HEK293 (cell line): ENCODE results near the gene C19orf33.

ENCODE experiments used
- CTCF ChIA-PET: fragments of 350-600 bp; formaldehyde crosslinking; extraction: SDS; loops from one replicate; lab custom pipeline; 2021; ENCODE audit warnings: antibody characterized with exemption; lab: Yijun Ruan, JAX
- POLR2A ChIA-PET: fragments of 300-600 bp; formaldehyde crosslinking; extraction: SDS; loops from one replicate; lab custom pipeline; 2020; ENCODE audit warnings: antibody characterized with exemption, inconsistent platforms; lab: Yijun Ruan, JAX
- H3K27ac ChIP-seq: fragments of 200-500 bp; sonication (Bioruptor generic); 2 replicates; pipeline ENCODE4 v1.5.1; 2014; ENCODE audit warnings: low read depth, low read length, control low read depth, inconsistent platforms; ENCODE audit errors: extremely low read depth
- H3K36me3 ChIP-seq, 2 experiments: fragments of 200-500 bp in 1 of 2; sonication (Bioruptor generic) in 1 of 2; 1 replicate in 1 of 2; 2 replicates in 1 of 2; pipeline ENCODE4 v1.5.1; 2014 to 2017; ENCODE audit warnings: inconsistent platforms in 2 of 2, low read length in 2 of 2; ENCODE audit not compliant: control insufficient read depth in 2 of 2, insufficient read depth in 1 of 2
- H3K4me1 ChIP-seq: fragments of 200-500 bp; sonication (Bioruptor generic); 2 replicates; pipeline ENCODE4 v1.5.1; 2014; ENCODE audit warnings: mild to moderate bottlenecking, low read length, inconsistent platforms; ENCODE audit not compliant: control insufficient read depth, insufficient read depth
- H3K4me3 ChIP-seq: 2 replicates; pipeline ENCODE4 v1.5.1; 2011; ENCODE audit warnings: low read depth, mild to moderate bottlenecking, control low read depth, low read length, moderate library complexity
- H3K9me3 ChIP-seq: fragments of 200-500 bp; sonication (Bioruptor generic); 2 replicates; pipeline ENCODE4 v1.5.1; 2014; ENCODE audit warnings: low read depth, low read length, inconsistent platforms; ENCODE audit not compliant: control insufficient read depth, insufficient read depth
- EGR2 ChIP-seq: fragments of 450-650 bp; formaldehyde crosslinking; IDR thresholded peaks from 2 replicates; pipeline ENCODE4 v1.5.1; 2016; ENCODE audit warnings: low read depth, missing biosample characterization, missing genetic modification characterization
- KLF10 ChIP-seq: fragments of 450-650 bp; IDR thresholded peaks from 2 replicates; pipeline ENCODE4 v1.5.1; 2018; ENCODE audit warnings: missing biosample characterization, mild to moderate bottlenecking, missing genetic modification characterization
- KLF16 ChIP-seq: fragments of 450-650 bp; formaldehyde crosslinking; IDR thresholded peaks from 2 replicates; pipeline ENCODE4 v1.5.1; 2017; ENCODE audit warnings: missing biosample characterization, missing genetic modification characterization
- KLF7 ChIP-seq: fragments of 450-650 bp; formaldehyde crosslinking; IDR thresholded peaks from 2 replicates; pipeline ENCODE4 v1.5.1; 2016; ENCODE audit warnings: missing biosample characterization, missing genetic modification characterization, borderline replicate concordance
- MZF1 ChIP-seq: fragments of 450-650 bp; formaldehyde crosslinking; IDR thresholded peaks from 2 replicates; pipeline ENCODE4 v1.5.1; 2017; ENCODE audit warnings: missing biosample characterization, missing genetic modification characterization, borderline replicate concordance
- OSR2 ChIP-seq: fragments of 450-650 bp; formaldehyde crosslinking; IDR thresholded peaks from 2 replicates; pipeline ENCODE4 v1.5.1; 2016; ENCODE audit warnings: missing biosample characterization, missing genetic modification characterization
- YY2 ChIP-seq: fragments of 450-650 bp; formaldehyde crosslinking; IDR thresholded peaks from 2 replicates; pipeline ENCODE4 v1.5.1; 2016; ENCODE audit warnings: missing biosample characterization, missing genetic modification characterization
- ZBTB1 ChIP-seq: fragments of 450-650 bp; formaldehyde crosslinking; IDR thresholded peaks from 2 replicates; pipeline ENCODE4 v1.5.1; 2016; ENCODE audit warnings: missing biosample characterization, missing genetic modification characterization
- ZBTB20 ChIP-seq: fragments of 450-650 bp; formaldehyde crosslinking; IDR thresholded peaks from 2 replicates; pipeline ENCODE4 v1.5.1; 2016; ENCODE audit warnings: missing biosample characterization, missing genetic modification characterization
- ZFHX2 ChIP-seq: fragments of 450-650 bp; formaldehyde crosslinking; conservative IDR thresholded peaks from 2 replicates; pipeline ENCODE4 v1.5.1; 2016; ENCODE audit warnings: missing biosample characterization, missing genetic modification characterization
- ZFP41 ChIP-seq: fragments of 450-650 bp; formaldehyde crosslinking; IDR thresholded peaks from 2 replicates; pipeline ENCODE4 v1.5.1; 2016; ENCODE audit warnings: missing biosample characterization, missing genetic modification characterization, borderline replicate concordance
- ZNF133 ChIP-seq: fragments of 450-650 bp; formaldehyde crosslinking; IDR thresholded peaks from 2 replicates; pipeline ENCODE4 v1.5.1; 2016; ENCODE audit warnings: missing biosample characterization, missing genetic modification characterization
- ZNF366 ChIP-seq: fragments of 450-650 bp; formaldehyde crosslinking; conservative IDR thresholded peaks from 2 replicates; pipeline ENCODE4 v1.5.1; 2016; ENCODE audit warnings: missing biosample characterization, missing genetic modification characterization
- ZNF610 ChIP-seq: fragments of 450-650 bp; formaldehyde crosslinking; IDR thresholded peaks from 2 replicates; pipeline ENCODE4 v1.5.1; 2016; ENCODE audit warnings: missing biosample characterization, missing genetic modification characterization, borderline replicate concordance
- ZNF654 ChIP-seq: fragments of 450-650 bp; formaldehyde crosslinking; IDR thresholded peaks from 2 replicates; pipeline ENCODE4 v1.5.1; 2016; ENCODE audit warnings: low read depth, missing biosample characterization, missing genetic modification characterization
- ZNF707 ChIP-seq: fragments of 450-650 bp; formaldehyde crosslinking; IDR thresholded peaks from 2 replicates; pipeline ENCODE4 v1.5.1; 2016; ENCODE audit warnings: missing biosample characterization, missing genetic modification characterization
- ZNF76 ChIP-seq: fragments of 450-650 bp; formaldehyde crosslinking; IDR thresholded peaks from 2 replicates; pipeline ENCODE4; 2016; ENCODE audit warnings: low read depth, missing biosample characterization, missing genetic modification characterization, borderline replicate concordance
- ZNF768 ChIP-seq: fragments of 450-650 bp; formaldehyde crosslinking; IDR thresholded peaks from 2 replicates; pipeline ENCODE4 v1.5.1; 2018; ENCODE audit warnings: missing biosample characterization, mild to moderate bottlenecking, missing genetic modification characterization
- ZNF791 ChIP-seq: fragments of 450-650 bp; formaldehyde crosslinking; IDR thresholded peaks from 2 replicates; pipeline ENCODE4 v1.5.1; 2016; ENCODE audit warnings: missing biosample characterization, missing genetic modification characterization
- TF ChIP-seq, protein P1 (sequence below): fragments of 450-650 bp; formaldehyde crosslinking; IDR thresholded peaks from 2 replicates; pipeline ENCODE4 v1.5.1; 2016; ENCODE audit warnings: missing biosample characterization, missing genetic modification characterization
- TF ChIP-seq, protein P2 (sequence below): fragments of 450-650 bp; formaldehyde crosslinking; IDR thresholded peaks from 2 replicates; pipeline ENCODE4 v1.5.1; 2017; ENCODE audit warnings: missing biosample characterization, mild to moderate bottlenecking, missing genetic modification characterization, moderate library complexity
- TF ChIP-seq, protein P3 (sequence below): fragments of 450-650 bp; formaldehyde crosslinking; IDR thresholded peaks from 2 replicates; pipeline ENCODE4 v1.5.1; 2016; ENCODE audit warnings: missing biosample characterization, missing genetic modification characterization
- TF ChIP-seq, protein P4 (sequence below): sonication (generic); formaldehyde crosslinking; IDR thresholded peaks from 2 replicates; pipeline ENCODE4 v1.8.1; 2022; ENCODE audit warnings: mild to moderate bottlenecking, moderate library complexity, missing genetic modification reagents
- TF ChIP-seq, protein P5 (sequence below): fragments of 450-650 bp; formaldehyde crosslinking; IDR thresholded peaks from 2 replicates; pipeline ENCODE4 v1.5.1; 2016; ENCODE audit warnings: missing biosample characterization, missing genetic modification characterization
- TF ChIP-seq, protein P6 (sequence below): fragments of 450-650 bp; formaldehyde crosslinking; IDR thresholded peaks from 2 replicates; pipeline ENCODE4 v1.5.1; 2016; ENCODE audit warnings: missing biosample characterization, missing genetic modification characterization

The C19orf33 gene

DNA sequence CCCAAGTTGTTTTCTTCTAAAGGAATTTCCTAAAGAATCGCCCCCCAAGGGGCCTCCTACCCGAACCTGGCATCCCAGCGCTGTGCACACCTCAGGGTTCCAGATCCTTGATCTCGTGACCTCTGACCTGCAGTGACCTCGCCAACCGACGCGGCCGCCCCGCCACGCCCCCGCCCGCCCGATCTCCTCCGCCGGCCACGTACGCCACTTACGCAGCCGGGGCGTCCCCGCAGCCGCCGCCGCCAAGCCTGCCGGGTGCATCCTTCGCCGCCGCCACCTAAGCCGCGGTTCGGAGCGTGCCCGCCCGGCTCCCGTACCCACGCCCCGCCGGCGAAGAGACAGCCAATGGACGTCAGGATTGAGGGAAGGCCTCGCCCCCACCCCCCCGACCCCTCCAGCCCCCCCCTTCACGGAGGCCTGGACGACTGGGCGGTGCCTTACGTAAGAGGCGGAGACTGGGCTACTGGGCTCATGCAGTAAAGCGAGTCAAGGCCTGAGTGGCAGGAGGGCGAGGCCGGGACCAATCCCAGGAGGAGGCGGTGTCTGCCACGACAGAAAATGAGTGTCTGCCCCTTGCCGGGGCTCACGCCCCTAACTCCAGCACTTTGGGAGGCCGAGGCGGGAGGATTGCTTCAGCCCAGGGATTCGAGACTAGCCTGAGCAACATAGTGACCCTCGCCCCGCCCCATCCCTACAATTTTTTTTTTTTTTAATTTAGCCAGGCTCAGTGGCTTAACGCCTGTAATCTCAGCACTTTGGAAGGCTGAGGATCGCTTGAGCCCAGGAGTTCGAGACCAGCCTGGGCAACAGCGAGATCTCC lies 11.8 kb downstream of the C19orf33 start, which contains the start of gene YIF1B:
Gene YIF1B, minus strand, starts transcription at position 291 of the 820 bp plus-strand sequence. Its CDS starts 30 bp downstream, at position 261.
- Histone ChIP-seq H3K4me3 (peak within 1 kb of the TSS; percentile 52), H3K27ac (peak within 1 kb of the TSS; percentile 57), H3K36me3 (no peaks in the 10 kb centered on the region; a peak in 1 of 3 replicates), H3K9me3 (no peaks in the 10 kb centered on the region), H3K4me1 (peaks cover 12% of the 10 kb centered on the region)
- POLR2A ChIA-PET, result no interaction called here
- CTCF ChIA-PET, result no interaction called here
- TF ChIP-seq ZNF610 (tag by site-specific recombination), result 0 out of 2 replicates have a peak, but pooled peaks have one; percentile 35
- TF ChIP-seq ZFHX2 (tag by site-specific recombination), result peak; percentile 71
- TF ChIP-seq KLF16 (tag by site-specific recombination), result peak; percentile 72
- peak; percentile 65 for TF ChIP-seq OSR2 (tag by site-specific recombination)
- TF ChIP-seq, protein P1, sequence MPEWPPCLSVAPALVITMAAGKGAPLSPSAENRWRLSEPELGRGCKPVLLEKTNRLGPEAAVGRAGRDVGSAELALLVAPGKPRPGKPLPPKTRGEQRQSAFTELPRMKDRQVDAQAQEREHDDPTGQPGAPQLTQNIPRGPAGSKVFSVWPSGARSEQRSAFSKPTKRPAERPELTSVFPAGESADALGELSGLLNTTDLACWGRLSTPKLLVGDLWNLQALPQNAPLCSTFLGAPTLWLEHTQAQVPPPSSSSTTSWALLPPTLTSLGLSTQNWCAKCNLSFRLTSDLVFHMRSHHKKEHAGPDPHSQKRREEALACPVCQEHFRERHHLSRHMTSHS (tag by site-specific recombination), result no peak
- TF ChIP-seq KLF10 (tag by site-specific recombination), result peak; percentile 84
- TF ChIP-seq, protein P2, sequence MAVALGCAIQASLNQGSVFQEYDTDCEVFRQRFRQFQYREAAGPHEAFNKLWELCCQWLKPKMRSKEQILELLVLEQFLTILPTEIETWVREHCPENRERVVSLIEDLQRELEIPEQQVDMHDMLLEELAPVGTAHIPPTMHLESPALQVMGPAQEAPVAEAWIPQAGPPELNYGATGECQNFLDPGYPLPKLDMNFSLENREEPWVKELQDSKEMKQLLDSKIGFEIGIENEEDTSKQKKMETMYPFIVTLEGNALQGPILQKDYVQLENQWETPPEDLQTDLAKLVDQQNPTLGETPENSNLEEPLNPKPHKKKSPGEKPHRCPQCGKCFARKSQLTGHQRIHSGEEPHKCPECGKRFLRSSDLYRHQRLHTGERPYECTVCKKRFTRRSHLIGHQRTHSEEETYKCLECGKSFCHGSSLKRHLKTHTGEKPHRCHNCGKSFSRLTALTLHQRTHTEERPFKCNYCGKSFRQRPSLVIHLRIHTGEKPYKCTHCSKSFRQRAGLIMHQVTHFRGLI (tag by site-specific recombination), result peak; percentile 41; the same call in 1 of the 2 replicates
- no peak for TF ChIP-seq ZNF768 (tag by site-specific recombination)
- TF ChIP-seq, protein P3, sequence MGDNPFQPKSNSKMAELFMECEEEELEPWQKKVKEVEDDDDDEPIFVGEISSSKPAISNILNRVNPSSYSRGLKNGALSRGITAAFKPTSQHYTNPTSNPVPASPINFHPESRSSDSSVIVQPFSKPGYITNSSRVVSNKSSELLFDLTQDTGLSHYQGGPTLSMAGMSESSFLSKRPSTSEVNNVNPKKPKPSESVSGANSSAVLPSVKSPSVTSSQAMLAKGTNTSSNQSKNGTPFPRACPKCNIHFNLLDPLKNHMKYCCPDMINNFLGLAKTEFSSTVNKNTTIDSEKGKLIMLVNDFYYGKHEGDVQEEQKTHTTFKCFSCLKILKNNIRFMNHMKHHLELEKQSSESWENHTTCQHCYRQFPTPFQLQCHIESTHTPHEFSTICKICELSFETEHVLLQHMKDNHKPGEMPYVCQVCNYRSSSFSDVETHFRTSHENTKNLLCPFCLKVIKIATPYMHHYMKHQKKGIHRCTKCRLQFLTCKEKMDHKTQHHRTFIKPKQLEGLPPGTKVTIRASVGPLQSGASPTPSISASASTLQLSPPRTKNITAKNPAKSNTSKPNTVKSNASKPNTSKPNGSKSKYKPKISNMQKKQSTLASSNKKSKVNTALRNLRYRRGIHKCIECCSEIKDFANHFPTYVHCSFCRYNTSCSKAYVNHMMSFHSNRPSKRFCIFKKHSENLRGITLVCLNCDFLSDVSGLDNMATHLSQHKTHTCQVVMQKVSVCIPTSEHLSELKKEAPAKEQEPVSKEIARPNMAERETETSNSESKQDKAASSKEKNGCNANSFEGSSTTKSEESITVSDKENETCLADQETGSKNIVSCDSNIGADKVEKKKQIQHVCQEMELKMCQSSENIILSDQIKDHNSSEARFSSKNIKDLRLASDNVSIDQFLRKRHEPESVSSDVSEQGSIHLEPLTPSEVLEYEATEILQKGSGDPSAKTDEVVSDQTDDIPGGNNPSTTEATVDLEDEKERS (tag by site-specific recombination), result peak; percentile 72; the same call in 1 of the 2 replicates
- no peak for TF ChIP-seq ZNF791 (tag by site-specific recombination)
- no peak for TF ChIP-seq ZNF707 (tag by site-specific recombination)
- TF ChIP-seq ZBTB1 (tag by site-specific recombination), result no peak
- TF ChIP-seq, protein P4, sequence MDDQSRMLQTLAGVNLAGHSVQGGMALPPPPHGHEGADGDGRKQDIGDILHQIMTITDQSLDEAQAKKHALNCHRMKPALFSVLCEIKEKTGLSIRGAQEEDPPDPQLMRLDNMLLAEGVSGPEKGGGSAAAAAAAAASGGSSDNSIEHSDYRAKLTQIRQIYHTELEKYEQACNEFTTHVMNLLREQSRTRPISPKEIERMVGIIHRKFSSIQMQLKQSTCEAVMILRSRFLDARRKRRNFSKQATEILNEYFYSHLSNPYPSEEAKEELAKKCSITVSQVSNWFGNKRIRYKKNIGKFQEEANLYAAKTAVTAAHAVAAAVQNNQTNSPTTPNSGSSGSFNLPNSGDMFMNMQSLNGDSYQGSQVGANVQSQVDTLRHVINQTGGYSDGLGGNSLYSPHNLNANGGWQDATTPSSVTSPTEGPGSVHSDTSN (CRISPR knock-in tag), result peak; percentile 73
- TF ChIP-seq ZNF76 (tag by site-specific recombination), result no peak; the same call in none of the 2 replicates
- TF ChIP-seq MZF1, result 0 out of 2 replicates have a peak, but pooled peaks have one; percentile 41
- no peak for TF ChIP-seq ZFP41
- no peak for TF ChIP-seq ZNF133
- TF ChIP-seq ZNF366, result no peak
- TF ChIP-seq ZBTB20 (tag by site-specific recombination), result peak; percentile 62; the same call in 1 of the 2 replicates
- TF ChIP-seq, protein P5, sequence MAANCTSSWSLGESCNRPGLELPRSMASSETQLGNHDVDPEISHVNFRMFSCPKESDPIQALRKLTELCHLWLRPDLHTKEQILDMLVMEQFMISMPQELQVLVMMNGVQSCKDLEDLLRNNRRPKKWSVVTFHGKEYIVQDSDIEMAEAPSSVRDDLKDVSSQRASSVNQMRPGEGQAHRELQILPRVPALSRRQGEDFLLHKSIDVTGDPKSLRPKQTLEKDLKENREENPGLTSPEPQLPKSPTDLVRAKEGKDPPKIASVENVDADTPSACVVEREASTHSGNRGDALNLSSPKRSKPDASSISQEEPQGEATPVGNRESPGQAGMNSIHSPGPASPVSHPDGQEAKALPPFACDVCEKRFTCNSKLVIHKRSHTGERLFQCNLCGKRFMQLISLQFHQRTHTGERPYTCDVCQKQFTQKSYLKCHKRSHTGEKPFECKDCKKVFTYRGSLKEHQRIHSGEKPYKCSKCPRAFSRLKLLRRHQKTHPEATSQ, result peak; percentile 37; the same call in 1 of the 2 replicates
- TF ChIP-seq KLF7 (tag by site-specific recombination), result peak; percentile 88; the same call in 1 of the 2 replicates
- TF ChIP-seq YY2, result no peak
- TF ChIP-seq, protein P6, sequence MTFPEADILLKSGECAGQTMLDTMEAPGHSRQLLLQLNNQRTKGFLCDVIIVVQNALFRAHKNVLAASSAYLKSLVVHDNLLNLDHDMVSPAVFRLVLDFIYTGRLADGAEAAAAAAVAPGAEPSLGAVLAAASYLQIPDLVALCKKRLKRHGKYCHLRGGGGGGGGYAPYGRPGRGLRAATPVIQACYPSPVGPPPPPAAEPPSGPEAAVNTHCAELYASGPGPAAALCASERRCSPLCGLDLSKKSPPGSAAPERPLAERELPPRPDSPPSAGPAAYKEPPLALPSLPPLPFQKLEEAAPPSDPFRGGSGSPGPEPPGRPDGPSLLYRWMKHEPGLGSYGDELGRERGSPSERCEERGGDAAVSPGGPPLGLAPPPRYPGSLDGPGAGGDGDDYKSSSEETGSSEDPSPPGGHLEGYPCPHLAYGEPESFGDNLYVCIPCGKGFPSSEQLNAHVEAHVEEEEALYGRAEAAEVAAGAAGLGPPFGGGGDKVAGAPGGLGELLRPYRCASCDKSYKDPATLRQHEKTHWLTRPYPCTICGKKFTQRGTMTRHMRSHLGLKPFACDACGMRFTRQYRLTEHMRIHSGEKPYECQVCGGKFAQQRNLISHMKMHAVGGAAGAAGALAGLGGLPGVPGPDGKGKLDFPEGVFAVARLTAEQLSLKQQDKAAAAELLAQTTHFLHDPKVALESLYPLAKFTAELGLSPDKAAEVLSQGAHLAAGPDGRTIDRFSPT (tag by site-specific recombination), result peak; percentile 85
- TF ChIP-seq ZNF654 (tag by site-specific recombination), result no peak
- TF ChIP-seq EGR2, result peak; percentile 54; the same call in 1 of the 2 replicates
